GM23338 (cell line): ENCODE results near the gene IQSEC3. TPM values are rescaled to one million over a fixed set of nuclear protein-coding genes. Genes with fewer than 3 reads are reported as not detected.

ENCODE experiments used
- ATAC-seq: fragments of 200-7000 bp; cut with Tn5 transposase; 3 replicates; pipeline ENCODE4 v1.9.1; 2020
- DNase-seq: peaks from one replicate; pipeline ENCODE4 v3.0.0-alpha.2; 2015; ENCODE audit warnings: low spot score
- H2AFZ ChIP-seq: fragments of 200-600 bp; sonication (generic); 2 replicates; pipeline ENCODE4 v1.8.0; 2016; ENCODE audit warnings: antibody characterized with exemption, mild to moderate bottlenecking, moderate library complexity
- H3F3A ChIP-seq: fragments of 200-600 bp; sonication (generic); replicated peaks from 2 replicates; pipeline ENCODE4 v1.8.0; 2017; ENCODE audit warnings: antibody characterized with exemption, mixed run types, low read depth
- H3K27ac ChIP-seq: fragments of 200-600 bp; sonication (generic); 2 replicates; pipeline ENCODE4 v1.6.1; 2016; ENCODE audit warnings: low read depth
- H3K27me3 ChIP-seq: fragments of 200-600 bp; sonication (generic); 2 replicates; pipeline ENCODE4 v1.8.0; 2016; ENCODE audit warnings: mild to moderate bottlenecking, mixed run types, moderate library complexity; ENCODE audit not compliant: insufficient read depth
- H3K36me3 ChIP-seq: fragments of 200-600 bp; sonication (generic); 2 replicates; pipeline ENCODE4 v1.8.0; 2016; ENCODE audit warnings: mild to moderate bottlenecking; ENCODE audit not compliant: insufficient read depth
- H3K4me1 ChIP-seq: fragments of 200-600 bp; sonication (generic); 2 replicates; pipeline ENCODE4 v1.8.0; 2016; ENCODE audit warnings: mild to moderate bottlenecking, moderate library complexity; ENCODE audit not compliant: insufficient read depth
- H3K4me2 ChIP-seq: fragments of 200-600 bp; sonication (generic); 2 replicates; pipeline ENCODE4 v1.7.1; 2017; ENCODE audit warnings: mixed run types
- H3K4me3 ChIP-seq: fragments of 200-600 bp; sonication (generic); 2 replicates; pipeline ENCODE4 v1.6.1; 2016; ENCODE audit warnings: mixed run types
- H3K79me2 ChIP-seq: fragments of 200-600 bp; sonication (generic); replicated peaks from 2 replicates; pipeline ENCODE4 v1.8.0; 2017; ENCODE audit warnings: mild to moderate bottlenecking; ENCODE audit not compliant: insufficient read depth
- H3K9me2 ChIP-seq: fragments of 200-600 bp; sonication (generic); 2 replicates; pipeline ENCODE4 v1.8.0; 2017; ENCODE audit not compliant: insufficient read depth
- H4K20me1 ChIP-seq: fragments of 200-600 bp; sonication (generic); replicated peaks from 2 replicates; pipeline ENCODE4 v1.8.0; 2017; ENCODE audit warnings: mild to moderate bottlenecking; ENCODE audit not compliant: insufficient read depth
- H3K27ac Mint-ChIP-seq: 2 replicates; pipeline ENCODE4 v1.8.0; 2020; ENCODE audit warnings: inconsistent platforms, mild to moderate bottlenecking, moderate library complexity, mixed read lengths
- H3K27me3 Mint-ChIP-seq: 3 replicates; pipeline ENCODE4 v1.8.0; 2022; ENCODE audit warnings: low read depth, mild to moderate bottlenecking, moderate library complexity, mixed read lengths, inconsistent platforms; ENCODE audit not compliant: insufficient read depth, poor library complexity
- H3K36me3 Mint-ChIP-seq: 3 replicates; pipeline ENCODE4 v1.8.0; 2021; ENCODE audit warnings: low read depth, mild to moderate bottlenecking, inconsistent platforms, moderate library complexity, mixed read lengths
- H3K4me1 Mint-ChIP-seq: 3 replicates; pipeline ENCODE4 v1.8.0; 2020; ENCODE audit warnings: mild to moderate bottlenecking, inconsistent platforms, mixed read lengths
- H3K4me3 Mint-ChIP-seq: 3 replicates; pipeline ENCODE4 v1.8.0; 2021; ENCODE audit warnings: moderate library complexity, mild to moderate bottlenecking, inconsistent platforms, mixed read lengths
- H3K9me3 Mint-ChIP-seq: 3 replicates; pipeline ENCODE4 v1.8.0; 2020; ENCODE audit warnings: moderate library complexity, mild to moderate bottlenecking, inconsistent platforms, mixed read lengths
- CREB1 ChIP-seq: fragments of 250-450 bp; sonication (Bioruptor Pico); IDR thresholded peaks from 2 replicates; pipeline ENCODE4 v1.5.0; 2020; ENCODE audit warnings: low read depth, mild to moderate bottlenecking, moderate library complexity
- ETS1 ChIP-seq: IDR thresholded peaks from 2 replicates; pipeline ENCODE4 v1.6.1; 2016; ENCODE audit warnings: antibody characterized with exemption
- EZH2 ChIP-seq: fragments of 200-600 bp; sonication (generic); IDR thresholded peaks from one replicate; pipeline ENCODE4 v1.8.0; 2017; ENCODE audit warnings: antibody characterized with exemption, mild to moderate bottlenecking, low read depth; ENCODE audit not compliant: unreplicated experiment
- JUNB ChIP-seq: IDR thresholded peaks from one replicate; pipeline ENCODE4 v1.6.1; 2016; ENCODE audit warnings: antibody characterized with exemption; ENCODE audit not compliant: unreplicated experiment
- NANOG ChIP-seq: IDR thresholded peaks from 2 replicates; pipeline ENCODE4 v1.6.1; 2016; ENCODE audit warnings: antibody characterized with exemption, borderline replicate concordance
- POLR2AphosphoS5 ChIP-seq: IDR thresholded peaks from 2 replicates; pipeline ENCODE4 v1.6.1; 2016; ENCODE audit warnings: antibody characterized with exemption, low read depth
- REST ChIP-seq: IDR thresholded peaks from one replicate; pipeline ENCODE4 v1.6.1; 2018; ENCODE audit warnings: antibody characterized with exemption; ENCODE audit not compliant: unreplicated experiment
- ZNF331 ChIP-seq: fragments of 250-450 bp; sonication (Bioruptor Pico); IDR thresholded peaks from 2 replicates; pipeline ENCODE4 v1.5.0; 2020; ENCODE audit warnings: low read depth, mild to moderate bottlenecking, moderate library complexity
- ZNF462 ChIP-seq: fragments of 250-450 bp; sonication (Bioruptor Pico); IDR thresholded peaks from 2 replicates; pipeline ENCODE4 v1.5.0; 2020; ENCODE audit warnings: mild to moderate bottlenecking, moderate library complexity
- polyA plus RNA-seq: library from polyadenylated mRNA; unstranded; fragments of >200 nt; fragmentation: Nextera tagmentation; extraction: Ambion mirVana; gene quantifications from 2 replicates; pipeline ENCODE4 v1.2.1, GENCODE V29; 2016
- total RNA-seq: library from RNA; depleted of rRNA; stranded (reverse); fragments of >200 nt; shearing (Covaris generic); gene quantifications from 2 replicates; pipeline ENCODE4 v1.2.3, GENCODE V29; 2014

IQSEC3 gene
- total and polyA plus RNA-seq, 2 experiments from 2014 or later = 2.1 to 3.6 TPM

- Histone ChIP-seq H3K4me3 (no peak overlapping the region), H3K4me1 (no peaks in the 10 kb centered on the region; the same call in 1 of the 2 replicates), H2AFZ (no peak overlapping the region), H3K9me2 (no peaks in the 10 kb centered on the region), H3K36me3 (no peaks in the 10 kb centered on the region), H3F3A (no peaks in the 10 kb centered on the region), H4K20me1 (no peaks in the 10 kb centered on the region), H3K79me2 (no peaks in the 10 kb centered on the region), H3K27me3 (no peaks in the 10 kb centered on the region), H3K27ac (no peak overlapping the region), H3K4me2 (no peak overlapping the region)
- Mint-ChIP-seq H3K36me3 (no peaks in the 10 kb centered on the region), H3K9me3 (no peaks in the 10 kb centered on the region), H3K4me1 (peaks cover 37% of the 10 kb centered on the region), H3K4me3 (no peak overlapping the region), H3K27ac (no peak overlapping the region), H3K27me3 (peaks cover 8% of the 10 kb centered on the region)
- TF ChIP-seq REST (no peak), ETS1 (no peak), EZH2 (no peak), POLR2AphosphoS5 (no peak), ZNF331 (CRISPR knock-in tag) (no peak)
- DNase-seq = no peak
- ATAC-seq = no peak
These were observed 87.5 kb downstream of the IQSEC3 start for GRCh38 chr12:154058-154457.

GRCh38 chr12:155006-155405 is 88.4 kb downstream of the IQSEC3 start:
- Histone ChIP-seq H3K79me2 (no peaks in the 10 kb centered on the region), H4K20me1 (no peaks in the 10 kb centered on the region), H3F3A (no peaks in the 10 kb centered on the region), H3K4me2 (no peak overlapping the region), H3K4me3 (no peak overlapping the region), H3K4me1 (no peaks in the 10 kb centered on the region; the same call in 1 of the 2 replicates), H3K27ac (no peak overlapping the region), H3K36me3 (no peaks in the 10 kb centered on the region), H3K27me3 (no peaks in the 10 kb centered on the region), H2AFZ (no peak overlapping the region), H3K9me2 (no peaks in the 10 kb centered on the region)
- no peak for ATAC-seq
- Mint-ChIP-seq H3K27me3 (peaks cover 10% of the 10 kb centered on the region), H3K9me3 (no peaks in the 10 kb centered on the region), H3K36me3 (no peaks in the 10 kb centered on the region), H3K4me1 (peaks cover 28% of the 10 kb centered on the region), H3K27ac (no peak overlapping the region), H3K4me3 (no peak overlapping the region)
- no peak for TF ChIP-seq ZNF331 (CRISPR knock-in tag)
- TF ChIP-seq ZNF462 (CRISPR knock-in tag) = no peak
- TF ChIP-seq ETS1 = no peak
- TF ChIP-seq NANOG = no peak
- TF ChIP-seq JUNB = no peak
- no peak for TF ChIP-seq CREB1 (CRISPR knock-in tag)
- no peak for DNase-seq
